22Rv1 (cell line): ENCODE results near the gene ZBED4.

ENCODE experiments used
- CTCF ChIP-seq: fragments of 450-650 bp; IDR thresholded peaks from 2 replicates; pipeline ENCODE4 v1.5.1; 2017; ENCODE audit warnings: mild to moderate bottlenecking
- ZFX ChIP-seq: fragments of 450-650 bp; IDR thresholded peaks from 2 replicates; pipeline ENCODE4 v1.6.1; 2017; ENCODE audit warnings: antibody characterized with exemption, borderline replicate concordance

- TF ChIP-seq CTCF (no peak), ZFX (no peak)
These were observed 59.4 kb downstream of the ZBED4 start for GRCh38 chr22:49913026-49913425.
